Activated CD4-positive, alpha-beta T cell treated with anti-CD3 and anti-CD28 coated beads, Interleukin-2, amount 50 U/mL, for 16 hours (primary cell): ENCODE measurements around the gene INPP5F.
"Not testable (repeated sequence)": the region's sequence is repeated elsewhere in the genome, so short reads cannot be mapped to it uniquely, and the experiment has no call there.

Experiments
- DNase-seq: peaks from one replicate; pipeline ENCODE4 v3.0.0-alpha.2; 2020

INPP5F gene

DNA sequence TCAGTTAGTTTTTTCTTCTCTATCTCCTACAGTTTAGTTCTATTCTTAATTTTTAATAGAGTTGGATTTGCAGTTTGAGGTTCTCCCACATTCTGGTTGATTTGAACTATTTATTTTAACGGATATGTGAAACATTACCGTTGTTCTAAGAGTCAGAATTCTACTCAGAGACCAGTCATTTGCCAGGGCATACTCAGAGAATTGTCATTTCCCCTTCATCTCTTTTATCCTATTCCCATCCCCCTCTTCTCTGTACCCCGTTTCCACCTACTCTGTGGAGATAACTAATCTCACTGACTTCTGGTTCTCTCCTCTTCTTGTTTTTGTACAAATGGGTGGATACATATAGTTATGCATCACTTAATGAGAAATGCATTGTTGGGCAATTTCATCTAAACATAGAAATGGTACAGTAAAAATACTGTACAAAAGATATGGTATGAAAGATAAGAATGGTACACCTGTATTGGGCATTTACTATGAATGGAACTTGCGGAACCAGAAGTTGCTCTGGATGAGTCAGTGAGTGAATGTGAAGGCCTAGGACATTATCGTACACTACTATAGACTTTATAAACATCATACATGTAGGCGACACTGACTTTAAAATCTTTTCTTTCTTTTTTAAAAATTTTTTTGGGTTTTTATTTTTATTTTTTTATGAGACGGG is 53.1 kb downstream of the INPP5F start:
- no peak for DNase-seq

DNA sequence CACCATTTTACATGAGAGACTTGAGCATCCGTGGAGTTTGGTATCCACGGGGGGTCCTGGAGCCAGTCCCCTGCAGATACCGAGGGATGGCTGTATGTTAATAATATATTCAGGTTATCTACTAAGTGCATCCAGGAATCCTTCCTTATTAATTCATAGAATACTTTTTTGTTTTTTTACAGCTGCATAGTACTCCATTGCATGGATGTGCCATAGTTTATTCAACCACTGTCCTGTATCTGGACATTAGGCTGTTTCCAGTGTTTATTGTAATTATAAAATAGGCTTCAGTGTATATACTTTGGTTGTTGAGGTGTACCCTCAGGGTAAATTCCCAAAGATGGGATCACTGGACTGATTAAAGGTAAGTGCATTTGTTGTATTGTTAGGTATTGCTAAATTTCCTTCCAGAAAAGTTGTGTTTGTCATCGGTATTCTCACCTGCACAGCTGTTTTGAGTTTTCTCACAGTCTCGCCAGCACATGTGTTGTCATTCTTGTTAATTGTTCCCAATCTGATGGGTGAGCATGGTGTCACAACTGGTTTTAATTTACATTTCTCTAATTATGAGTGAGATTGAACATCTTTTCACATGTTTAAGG is 55.1 kb downstream of the INPP5F start:
- DNase-seq: no peak

- DNase-seq: no peak
Measured at GRCh38 chr10:119781498-119781897, 55.6 kb downstream of the INPP5F start.

- DNase-seq: no peak
Measured at GRCh38 chr10:119782981-119783664, 57.3 kb downstream of the INPP5F start.

- no peak for DNase-seq
Measured at GRCh38 chr10:119783665-119784027, 57.8 kb downstream of the INPP5F start.

GRCh38 chr10:119784340-119785067 is 58.7 kb downstream of the INPP5F start:
- peak; percentile 48 for DNase-seq

DNA sequence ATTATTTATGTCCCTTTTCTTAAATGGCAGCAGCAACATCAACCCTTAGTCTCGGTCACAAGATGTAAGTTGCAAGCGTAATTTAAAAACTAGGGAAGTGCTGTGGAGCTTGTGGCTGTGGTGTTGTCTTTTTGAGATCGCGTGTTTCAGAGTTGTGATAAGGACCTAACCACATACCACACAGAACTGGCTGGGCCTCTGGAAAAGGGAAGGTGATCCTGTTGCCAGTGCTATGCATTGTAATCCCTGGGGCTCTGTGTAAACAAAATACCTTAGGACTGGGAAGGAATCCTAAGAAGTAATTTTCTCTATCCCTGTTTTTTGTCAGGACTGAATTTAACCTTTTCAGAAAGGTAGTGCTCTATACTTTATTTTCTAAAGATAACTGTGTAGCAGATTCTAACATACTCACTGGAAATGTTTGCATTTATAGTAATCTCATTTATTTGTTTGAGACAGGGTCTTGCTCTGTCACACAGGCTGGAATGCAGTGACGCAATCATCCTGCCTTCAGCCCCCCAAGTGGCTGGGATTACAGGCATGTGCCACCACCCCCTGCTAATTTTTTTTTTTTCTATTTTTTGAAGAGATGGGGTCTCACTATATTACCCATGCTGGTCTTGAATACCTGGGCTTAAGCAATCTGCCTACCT is 60.4 kb downstream of the INPP5F start:
- DNase-seq: peak; percentile 31

DNA sequence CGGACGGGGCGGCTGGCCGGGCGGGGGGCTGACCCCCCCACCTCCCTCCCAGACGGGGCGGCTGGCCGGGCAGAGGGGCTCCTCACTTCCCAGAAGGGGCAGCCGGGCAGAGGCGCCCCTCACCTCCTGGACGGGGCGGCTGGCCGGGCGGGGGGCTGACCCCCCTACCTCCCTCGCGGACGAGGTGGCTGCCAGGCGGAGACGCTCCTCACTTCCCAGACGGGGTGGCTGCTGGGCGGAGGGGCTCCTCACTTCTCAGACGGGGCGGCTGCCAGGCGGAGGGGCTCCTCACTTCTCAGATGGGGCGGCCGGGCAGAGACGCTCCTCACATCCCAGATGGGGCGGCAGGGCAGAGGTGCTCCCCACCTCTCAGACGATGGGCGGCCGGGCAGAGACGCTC is 69.3 kb downstream of the INPP5F start:
- not testable (repeated sequence) for DNase-seq

DNA sequence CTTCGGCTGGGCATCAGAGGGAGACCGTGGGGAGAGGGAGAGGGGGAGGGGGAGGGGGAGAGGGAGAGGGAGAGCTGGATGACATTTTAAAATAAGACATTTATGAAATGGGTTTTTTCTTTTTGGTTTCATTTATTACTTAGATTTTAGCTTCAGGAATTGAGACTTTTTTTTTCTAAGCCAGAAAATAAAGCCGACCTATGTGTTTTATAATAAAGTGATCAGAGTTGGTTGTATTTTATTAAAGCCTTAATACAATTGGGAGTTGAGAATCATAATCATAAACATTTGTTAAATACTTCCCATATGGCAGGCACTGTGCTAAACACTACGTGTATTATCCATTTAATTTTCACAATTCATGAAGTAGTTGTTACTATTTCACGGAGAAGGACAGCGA is 70.2 kb downstream of the INPP5F start:
- DNase-seq: no peak

DNA sequence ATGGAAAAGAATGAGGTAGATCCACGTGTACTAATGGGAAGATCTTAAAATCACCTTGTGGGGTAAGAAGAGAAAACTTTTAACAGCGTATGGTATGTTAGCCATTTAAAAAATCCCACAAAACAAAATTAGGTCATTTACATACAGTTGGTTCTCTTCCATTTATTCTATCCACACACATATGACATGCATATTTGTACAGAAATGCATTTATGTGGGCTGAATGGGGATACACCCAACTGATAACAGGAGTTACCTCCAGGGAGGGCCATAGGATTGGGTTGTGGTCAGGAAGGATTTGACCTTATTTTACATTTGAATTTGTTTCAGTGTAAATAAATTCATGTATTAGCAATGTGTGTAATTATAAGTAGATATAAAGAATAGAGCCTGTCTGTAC is 75.3 kb downstream of the INPP5F start:
- no peak for DNase-seq

- DNase-seq: peak; percentile 47
Measured at GRCh38 chr10:119801998-119802538, 76.2 kb downstream of the INPP5F start.

DNA sequence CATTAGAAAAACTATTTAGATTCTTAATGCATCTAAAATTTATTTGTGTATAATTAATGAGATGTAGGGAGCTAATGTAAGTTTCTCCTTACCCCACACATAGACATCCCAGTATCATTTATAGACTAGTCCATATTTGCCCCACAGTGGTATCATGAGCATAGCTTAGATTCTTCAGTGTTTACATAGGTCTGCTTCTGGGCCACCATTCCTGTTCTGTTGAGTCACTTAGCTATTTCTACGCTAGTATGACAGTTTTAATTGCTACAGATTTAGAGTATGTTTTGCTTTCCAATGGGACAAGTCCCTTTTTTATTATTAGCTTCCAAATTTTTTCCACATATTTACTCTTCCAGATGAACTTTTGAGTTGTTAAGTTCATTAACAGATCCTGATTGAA is 77.4 kb downstream of the INPP5F start:
- no peak for DNase-seq

GRCh38 chr10:119805702-119806230 is 79.9 kb downstream of the INPP5F start:
- DNase-seq: no peak

GRCh38 chr10:119806334-119807130 is 80.7 kb downstream of the INPP5F start:
- no peak for DNase-seq

GRCh38 chr10:119807960-119808697 is 82.3 kb downstream of the INPP5F start:
- DNase-seq: peak; percentile 38

DNA sequence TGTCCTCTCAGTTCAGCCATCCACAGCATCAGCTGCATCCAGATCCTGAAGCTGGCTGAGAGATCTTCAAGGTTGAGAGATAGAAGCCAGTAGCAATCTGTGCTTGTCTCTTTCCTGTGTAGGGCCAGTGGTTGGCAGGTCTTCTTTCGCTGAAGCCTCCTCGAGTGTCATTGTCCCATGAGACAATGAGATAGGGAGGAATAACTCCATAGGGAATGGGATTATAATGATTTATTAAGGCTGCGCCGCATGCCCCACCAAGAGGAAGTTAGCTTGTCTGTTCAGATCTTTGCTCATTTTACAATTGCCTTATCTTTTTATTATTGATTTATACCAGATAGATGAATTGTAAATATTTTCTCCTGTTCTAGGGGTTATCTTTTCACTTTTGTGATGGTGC is 85.3 kb downstream of the INPP5F start:
- no peak for DNase-seq

DNA sequence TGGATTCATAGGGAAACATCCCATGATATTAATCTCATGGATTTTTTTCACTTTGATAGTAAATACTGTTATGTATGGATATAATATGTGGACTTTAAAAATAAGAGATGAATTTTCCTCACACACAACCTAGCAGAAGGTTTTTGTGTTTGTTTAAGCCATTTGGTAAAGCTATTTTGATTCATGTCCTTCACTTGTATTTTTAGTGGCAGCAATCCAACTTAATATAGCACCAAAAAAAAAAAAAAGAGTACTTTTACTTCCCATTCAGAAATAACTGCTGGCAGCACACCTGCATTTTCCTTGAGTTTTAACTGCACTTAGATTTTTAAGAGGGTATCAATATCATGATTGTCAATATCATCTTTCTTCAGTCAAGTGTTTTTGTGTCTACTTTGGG is 86.8 kb downstream of the INPP5F start:
- DNase-seq: no peak

- no peak for DNase-seq
Measured at GRCh38 chr10:119815671-119816070, 89.8 kb downstream of the INPP5F start.

DNA sequence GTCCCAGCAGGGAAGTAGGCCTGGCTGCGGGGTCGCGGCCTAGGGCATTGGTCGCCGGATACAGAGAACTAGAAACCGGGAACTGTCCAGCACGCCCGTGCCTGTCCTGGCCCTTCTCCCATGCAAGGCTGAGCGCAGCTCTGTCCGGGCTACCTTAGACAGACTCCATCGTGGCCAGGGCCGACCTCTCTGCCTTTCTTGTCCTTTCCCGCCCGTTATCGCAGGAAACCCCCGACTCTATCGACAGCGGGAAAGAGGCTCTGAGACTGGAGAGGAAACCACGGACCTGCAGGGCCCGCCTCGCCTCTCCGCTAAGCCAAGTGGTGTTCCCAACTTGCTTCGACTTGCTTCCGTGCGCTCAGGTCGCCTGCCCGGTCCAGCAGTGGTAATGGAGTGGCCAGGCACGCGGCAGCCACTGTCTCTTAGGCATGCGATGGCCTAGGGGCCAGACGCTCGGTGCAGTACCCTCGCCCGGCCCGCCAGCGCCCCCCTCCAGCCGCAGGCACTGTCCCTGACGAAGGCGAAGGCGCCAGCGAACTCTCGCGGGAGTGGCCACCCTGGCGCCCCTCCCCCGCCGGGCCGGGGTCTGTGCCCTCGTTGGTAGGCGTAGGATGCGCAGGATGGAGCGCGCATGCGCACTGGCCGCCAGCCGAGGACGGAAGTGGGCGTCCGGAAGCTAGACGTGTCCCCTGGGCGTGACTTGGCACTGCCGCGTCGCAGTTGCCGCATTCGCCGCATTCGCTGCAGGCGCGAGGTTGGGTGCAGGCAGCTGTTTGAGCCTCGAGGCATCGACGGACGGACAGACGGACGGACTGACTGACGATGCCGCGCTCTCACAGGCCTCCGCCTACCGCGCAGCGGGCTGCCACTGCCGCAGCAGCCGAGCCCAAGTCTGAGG is 92.4 kb downstream of the INPP5F start:
- no peak for DNase-seq

DNA sequence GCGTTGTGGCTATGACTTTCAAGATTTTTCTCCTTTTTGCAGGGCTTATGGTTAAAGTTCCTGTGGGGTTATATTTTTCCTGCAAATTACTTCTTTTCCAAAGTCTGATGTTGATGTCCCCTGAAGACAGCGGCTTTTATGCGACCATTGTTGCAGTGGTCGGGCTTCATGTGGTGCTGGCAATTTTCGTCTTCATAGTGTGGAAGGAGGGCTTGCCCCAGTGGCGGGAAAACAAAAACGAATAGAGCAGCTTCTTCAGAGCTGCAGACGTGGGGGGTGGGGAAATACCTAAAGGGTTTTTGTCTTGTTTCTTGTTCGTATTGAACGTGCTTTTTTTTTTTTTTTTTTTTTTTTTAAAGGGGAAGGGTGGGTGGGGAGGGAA is 93.0 kb downstream of the INPP5F start:
- DNase-seq: no peak
